Raji (cell line): ENCODE results near the gene LTBP3.

Experiments used
- POLR2A ChIP-seq: IDR thresholded peaks from 2 replicates; pipeline ENCODE4 v1.6.1; 2011; ENCODE audit warnings: low read depth, low read length, control low read depth; ENCODE audit not compliant: insufficient read depth

The LTBP3 gene

DNA sequence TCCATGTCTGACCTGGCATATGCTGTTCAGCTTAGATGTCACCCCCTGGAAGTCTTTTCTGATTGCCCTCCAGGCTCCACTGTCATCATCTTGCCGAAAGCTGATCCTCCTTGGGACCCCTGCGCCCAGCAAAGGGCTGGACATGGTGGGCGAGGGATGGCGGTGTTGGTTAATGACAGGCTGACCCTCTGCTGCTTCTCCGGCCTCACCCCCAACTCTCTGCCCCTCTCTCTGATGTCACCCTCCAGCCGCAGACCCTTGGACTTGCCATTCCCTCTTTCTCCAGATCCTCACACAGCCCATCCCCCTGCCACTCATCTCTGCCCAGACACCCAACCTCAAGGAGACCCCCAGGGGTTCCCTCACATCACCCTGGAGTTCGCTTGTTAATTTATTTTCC, 20.0 kb upstream of the LTBP3 start:
- TF ChIP-seq POLR2A = no peak

DNA sequence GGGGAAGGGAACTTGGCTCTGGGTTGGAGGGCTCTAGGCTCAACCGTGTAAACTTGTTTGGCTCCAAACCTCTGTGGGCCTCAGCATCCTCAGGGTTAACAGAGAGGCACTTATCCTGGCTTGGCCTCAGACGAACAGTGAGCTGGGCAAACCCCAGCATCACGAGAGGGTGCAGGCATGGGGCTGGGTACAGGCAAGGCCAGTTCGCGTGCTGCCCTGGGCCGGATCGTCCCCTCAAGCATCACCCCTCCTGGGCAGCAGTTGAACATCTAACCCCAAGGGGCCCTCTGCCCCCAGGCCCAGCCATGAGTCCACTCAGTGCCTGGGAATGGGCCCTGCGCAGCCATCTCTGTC, 19.6 kb upstream of the LTBP3 start:
- no peak for TF ChIP-seq POLR2A

DNA sequence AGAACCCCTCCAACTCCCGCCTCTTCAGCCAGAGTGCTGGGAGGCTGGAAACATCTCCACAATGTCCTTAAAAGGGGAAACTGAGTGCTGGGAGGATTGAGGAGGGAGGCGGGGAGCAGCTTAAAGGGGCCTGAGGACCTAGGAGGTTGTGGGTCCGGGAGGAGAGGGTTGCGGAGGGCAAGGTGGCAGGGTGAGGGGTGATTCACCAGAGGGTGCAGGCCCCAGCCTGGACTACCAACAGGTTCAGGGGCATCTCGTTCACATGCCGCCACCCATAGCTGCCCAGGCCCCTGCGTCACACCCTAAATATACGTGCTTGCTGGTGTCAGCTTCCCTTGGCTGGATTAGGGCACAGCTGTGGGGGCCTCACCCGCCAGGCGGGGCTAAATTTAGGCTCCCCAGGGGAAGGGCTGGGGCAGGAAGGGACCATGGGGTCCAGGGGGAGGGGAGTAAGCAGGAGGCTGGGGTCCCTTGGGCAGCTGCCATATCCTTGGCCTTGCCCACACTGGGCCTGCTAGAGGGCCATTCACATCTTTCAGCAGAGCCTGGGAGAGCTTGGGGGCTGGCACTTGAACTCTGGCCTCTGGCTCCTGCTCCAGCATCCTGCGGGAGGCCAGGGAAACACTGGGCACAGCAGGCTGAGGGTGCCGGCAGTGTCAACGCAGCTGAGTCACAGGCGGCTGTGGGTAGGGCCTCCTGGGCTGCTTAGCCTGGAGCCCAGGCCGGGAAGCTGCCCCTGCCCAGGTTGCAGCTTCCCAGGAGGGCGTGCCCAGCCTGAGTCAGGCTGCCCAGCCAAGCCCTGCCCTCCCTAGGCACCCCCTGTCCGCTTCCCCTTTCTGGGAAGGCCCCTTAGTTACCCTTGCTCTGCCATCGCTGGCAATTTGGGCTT, 19.0 kb upstream of the LTBP3 start:
- no peak for TF ChIP-seq POLR2A

DNA sequence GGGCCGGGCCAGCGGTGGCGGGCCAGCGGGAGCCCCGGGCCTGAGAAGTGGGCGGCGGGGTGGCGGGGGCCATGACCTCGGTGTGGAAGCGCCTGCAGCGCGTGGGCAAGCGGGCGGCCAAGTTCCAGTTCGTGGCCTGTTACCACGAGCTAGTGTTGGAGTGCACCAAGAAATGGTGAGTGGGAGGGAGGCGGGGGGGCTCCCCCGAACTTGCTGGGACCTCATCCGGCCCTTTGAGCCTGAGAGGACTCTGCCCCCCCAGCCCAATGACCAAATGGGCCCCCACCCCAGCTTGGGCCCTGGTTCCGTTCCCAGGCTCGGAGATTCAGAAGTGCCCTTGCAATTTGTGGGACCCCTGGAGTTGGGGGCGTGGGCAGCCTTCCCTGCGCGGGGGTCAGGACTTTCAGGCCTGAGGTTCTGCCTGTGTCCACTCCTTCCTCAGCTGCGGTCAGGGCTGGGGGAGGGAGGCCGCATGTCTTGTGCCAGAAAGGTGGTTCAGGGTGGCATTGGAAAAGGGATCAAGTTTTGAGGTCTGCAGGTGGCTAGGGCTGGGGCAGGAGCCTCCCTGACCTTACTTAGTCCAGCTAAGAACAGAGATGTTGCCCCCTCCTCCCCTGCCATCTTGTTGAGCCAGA, 18.2 kb upstream of the LTBP3 start:
- TF ChIP-seq POLR2A = no peak

DNA sequence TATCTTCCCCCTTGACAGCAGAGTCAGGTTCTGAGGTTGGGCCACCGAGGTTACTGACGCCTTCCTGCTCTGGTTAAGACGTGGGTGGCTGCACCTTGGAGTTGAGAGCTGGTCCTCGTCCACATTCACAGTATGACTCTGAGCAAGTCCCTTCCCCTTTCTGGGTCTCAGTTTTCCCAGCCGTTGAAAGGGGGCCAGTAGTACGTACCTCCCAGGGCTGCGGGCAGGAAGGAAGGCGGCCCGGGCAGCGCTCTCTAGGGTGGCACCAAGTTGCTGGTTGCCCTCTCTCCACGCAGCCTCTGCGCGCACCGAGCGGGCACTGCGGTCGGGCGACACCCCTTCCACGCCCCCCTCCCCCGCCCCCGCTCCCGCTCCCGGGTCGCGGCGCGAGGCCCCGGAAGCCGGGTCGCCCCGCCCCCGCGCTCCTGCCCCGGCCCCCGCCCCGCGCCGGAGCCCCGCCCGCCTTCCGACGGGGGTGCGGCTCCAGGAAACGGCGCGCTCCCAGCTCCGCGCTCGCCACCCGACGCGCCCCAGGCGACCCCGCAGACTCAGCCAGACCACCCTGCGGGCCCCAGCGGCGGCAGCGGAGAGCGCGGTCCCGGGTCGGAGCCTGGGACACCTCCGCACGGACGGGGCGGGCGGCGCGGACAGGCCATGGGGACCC, 17.5 kb upstream of the LTBP3 start, which contains the start of gene EHBP1L1:
Gene EHBP1L1 (plus strand): TSS at position 486 of the 664 bp plus-strand sequence. CDS start 250 bp downstream, outside the sequence.
- TF ChIP-seq POLR2A = peak; percentile 73

GRCh38 chr11:65574811-65575567, 16.8 kb upstream of the LTBP3 start:
- TF ChIP-seq POLR2A = no peak

DNA sequence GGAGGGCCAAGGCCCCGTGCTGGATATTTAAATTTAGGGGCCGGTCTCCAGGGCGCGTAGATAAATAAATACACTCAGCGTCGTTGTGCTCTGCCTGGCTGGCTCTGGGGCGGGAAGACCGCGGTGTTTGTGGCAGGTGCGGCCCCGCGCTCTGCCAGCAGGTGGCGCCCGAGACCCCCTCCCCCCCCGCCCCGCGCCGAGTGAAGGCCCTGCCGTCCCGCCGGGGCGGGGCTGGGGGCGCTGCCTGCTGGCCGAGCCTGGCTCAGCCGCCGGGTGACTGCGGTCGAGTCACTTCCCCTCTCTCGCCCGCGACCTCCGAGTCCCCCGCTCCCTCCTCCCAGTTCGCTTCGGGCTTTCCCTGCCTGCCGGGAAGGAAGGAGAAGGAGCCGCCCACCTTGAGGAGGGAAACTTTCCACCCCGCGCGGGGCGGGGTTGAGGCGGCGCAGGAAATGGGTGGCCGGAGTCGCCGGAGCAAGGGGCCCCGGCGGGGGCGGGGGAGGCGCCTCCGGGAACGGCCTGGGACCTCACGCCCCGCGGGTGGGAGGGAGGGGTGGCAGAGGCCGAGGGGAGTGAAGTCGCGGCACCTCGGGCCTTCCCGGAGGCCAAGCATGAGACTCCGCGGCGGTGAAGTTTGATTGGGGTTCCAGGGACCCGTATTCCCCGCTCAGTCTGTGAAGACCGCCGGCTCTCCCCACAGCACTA, 16.1 kb upstream of the LTBP3 start:
- TF ChIP-seq POLR2A = peak; percentile 50

GRCh38 chr11:65573391-65574079, 15.4 kb upstream of the LTBP3 start:
- no peak for TF ChIP-seq POLR2A

- peak; percentile 31; the same call in 1 of the 2 replicates for TF ChIP-seq POLR2A
Measured at GRCh38 chr11:65572356-65573051, 14.3 kb upstream of the LTBP3 start, which contains the start of gene FAM89B. FAM89B (plus strand) TSS chr11:65572538; CDS start chr11:65572670, 132 bp downstream.

- TF ChIP-seq POLR2A = no peak
Measured at GRCh38 chr11:65571940-65572339, 13.8 kb upstream of the LTBP3 start.

- no peak for TF ChIP-seq POLR2A
Measured at GRCh38 chr11:65571420-65571819, 13.3 kb upstream of the LTBP3 start.

- TF ChIP-seq POLR2A = peak; percentile 83
Measured at GRCh38 chr11:65569973-65570918, 12.1 kb upstream of the LTBP3 start, which contains the start of gene ZNRD2. ZNRD2 (plus strand) TSS chr11:65570477; CDS start chr11:65570492, 15 bp downstream.
